CD4-positive, alpha-beta T cell treated with Interferon alpha-2 for 1 hour (primary cell): ENCODE data around the gene SLC26A2.

Experiments
- DNase-seq, 2 donors: peaks; one replicate each; pipeline ENCODE4 v3.0.0-alpha.2; 2020 to 2022

The SLC26A2 gene

GRCh38 chr5:149960272-149961185 lies at the start of gene SLC26A2:
Gene SLC26A2 (plus strand): TSS chr5:149960758. CDS start chr5:149977653, 16,895 bp downstream.
- DNase-seq, result peak; percentile 94 to 95

DNA sequence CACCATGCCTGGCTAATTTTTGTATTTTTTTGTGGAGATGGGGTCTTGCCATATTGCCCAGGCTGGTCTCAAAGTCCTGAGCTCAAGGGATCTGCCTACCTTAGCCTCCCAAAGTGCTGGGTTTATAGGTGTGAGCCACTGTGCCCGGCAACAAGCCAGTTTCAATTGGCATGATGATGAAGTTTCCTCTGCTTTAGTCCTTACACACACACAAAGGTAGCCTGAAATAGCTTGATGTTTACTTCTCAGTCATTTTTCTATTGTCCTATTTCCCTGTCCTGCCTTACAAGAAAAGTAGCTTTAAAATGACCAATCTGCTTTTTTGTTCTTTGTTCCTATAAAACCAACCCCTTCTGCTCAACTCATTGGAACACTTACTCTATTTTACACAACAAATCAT lies 49.5 kb upstream of the SLC26A2 start:
- no peak for DNase-seq

- DNase-seq, result no peak
These were observed 48.2 kb upstream of the SLC26A2 start for GRCh38 chr5:149912226-149912871.

DNA sequence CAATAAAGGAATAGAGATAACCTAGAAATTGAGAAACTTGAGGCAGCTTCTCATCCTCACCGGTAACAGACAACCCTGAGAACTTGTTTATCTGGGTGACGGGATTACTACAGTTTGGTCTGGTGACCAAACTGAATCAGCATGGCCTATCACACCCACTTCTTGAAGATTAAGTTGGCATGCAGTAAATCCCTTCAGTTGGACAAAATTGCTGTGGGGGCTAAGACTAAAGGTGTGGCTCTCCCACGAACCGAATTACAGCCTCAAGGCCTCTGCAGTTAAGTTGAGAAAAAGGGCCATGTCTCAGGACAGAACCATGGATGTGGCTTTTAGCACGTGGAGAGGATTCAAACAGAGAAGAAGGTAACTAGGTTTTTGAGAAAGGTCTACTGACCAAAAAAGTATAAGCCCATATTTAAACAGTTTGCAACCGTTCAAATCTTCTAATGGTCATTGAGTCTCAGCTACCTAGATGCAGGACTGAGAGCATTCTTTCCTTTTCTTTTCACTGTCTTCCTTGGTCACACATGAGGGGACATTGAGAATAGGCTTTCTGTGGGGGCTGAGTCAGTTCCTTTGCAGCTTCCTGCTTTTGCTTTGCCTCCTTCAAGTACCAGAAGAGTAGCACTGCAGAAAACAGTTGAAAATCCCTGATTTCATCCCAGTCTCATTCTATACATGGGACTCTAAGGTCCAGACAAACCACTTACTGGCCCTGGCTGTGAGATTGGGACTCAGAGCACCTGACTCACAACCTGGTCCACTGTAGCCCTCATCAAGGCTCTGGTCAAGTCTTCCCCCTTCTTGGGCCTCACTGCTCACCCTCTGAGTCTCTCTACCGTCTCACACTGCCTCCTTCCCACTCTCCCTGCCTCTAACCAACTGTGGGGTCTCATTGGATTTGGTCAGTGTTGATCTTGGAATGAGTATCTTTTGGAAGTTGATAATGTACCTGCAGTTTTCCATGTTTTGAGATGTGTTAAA lies 46.8 kb upstream of the SLC26A2 start:
- no peak for DNase-seq

- DNase-seq, result no peak
These were observed 44.9 kb upstream of the SLC26A2 start for GRCh38 chr5:149915392-149916260.

DNA sequence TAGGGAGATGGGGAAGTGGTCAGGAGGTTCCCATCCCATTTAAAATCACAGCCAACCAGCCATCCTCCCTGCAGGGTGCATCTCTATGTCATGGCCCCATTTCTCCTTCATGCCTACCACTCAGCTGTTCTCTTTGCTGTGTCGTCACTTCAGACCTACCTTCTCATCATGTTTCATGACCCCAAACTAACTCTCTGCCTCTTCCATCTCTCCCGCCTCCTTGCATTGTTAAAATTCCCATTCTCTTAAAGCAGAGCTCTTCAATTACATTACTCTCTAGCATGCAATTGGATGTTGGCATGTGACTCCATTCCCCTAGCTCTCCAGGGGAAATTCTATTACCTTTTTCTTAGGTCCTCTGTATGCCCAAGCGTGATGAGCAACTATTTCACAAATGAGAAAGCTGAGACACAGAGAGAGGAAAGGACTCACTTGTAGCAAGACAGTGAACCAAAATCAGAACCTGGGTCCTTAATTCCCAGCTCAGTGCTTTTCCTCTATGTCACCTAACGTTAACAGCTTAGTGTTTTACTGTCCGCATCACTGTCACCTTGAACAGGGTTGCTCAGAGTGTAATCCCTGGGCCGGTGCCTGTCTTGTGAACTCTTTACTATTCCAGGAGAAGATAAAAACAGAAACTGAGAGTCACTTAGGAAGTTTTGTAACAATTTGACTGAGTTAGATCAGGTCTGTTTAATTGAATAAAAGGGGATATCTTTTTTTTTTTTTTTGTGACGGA lies 44.1 kb upstream of the SLC26A2 start:
- no peak for DNase-seq

DNA sequence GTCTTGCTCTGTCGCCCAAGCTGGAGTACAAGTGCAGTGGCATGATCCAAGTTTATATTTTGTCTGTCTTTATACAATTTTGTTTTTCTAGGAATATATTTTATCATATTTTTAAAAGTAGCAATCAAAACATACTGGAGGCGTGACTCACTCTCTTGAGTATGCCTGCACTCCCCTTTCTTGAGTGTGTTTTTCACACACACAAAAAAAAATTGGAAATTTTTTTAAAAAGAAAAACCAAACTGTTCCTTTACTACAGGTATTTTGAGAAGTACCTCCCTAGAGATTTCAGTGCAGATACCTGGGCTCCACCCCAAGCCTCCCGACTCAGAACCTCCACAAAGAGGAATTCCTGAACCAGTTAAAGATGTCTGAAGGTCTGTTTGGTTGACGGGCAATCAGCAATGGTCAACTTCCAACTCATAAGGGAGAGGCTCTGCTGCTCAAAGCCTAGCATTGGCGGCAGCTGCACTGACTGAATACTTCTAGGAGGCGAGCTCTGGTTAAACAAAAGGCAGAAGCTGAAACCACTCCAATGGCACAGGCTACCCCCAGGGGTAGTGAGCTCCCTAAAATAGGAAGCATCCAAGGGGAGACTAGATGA lies 43.4 kb upstream of the SLC26A2 start:
- DNase-seq, result no peak

- DNase-seq, result no peak
These were observed 39.0 kb upstream of the SLC26A2 start for GRCh38 chr5:149921597-149921996.

- no peak for DNase-seq
These were observed 37.6 kb upstream of the SLC26A2 start for GRCh38 chr5:149922950-149923349.

DNA sequence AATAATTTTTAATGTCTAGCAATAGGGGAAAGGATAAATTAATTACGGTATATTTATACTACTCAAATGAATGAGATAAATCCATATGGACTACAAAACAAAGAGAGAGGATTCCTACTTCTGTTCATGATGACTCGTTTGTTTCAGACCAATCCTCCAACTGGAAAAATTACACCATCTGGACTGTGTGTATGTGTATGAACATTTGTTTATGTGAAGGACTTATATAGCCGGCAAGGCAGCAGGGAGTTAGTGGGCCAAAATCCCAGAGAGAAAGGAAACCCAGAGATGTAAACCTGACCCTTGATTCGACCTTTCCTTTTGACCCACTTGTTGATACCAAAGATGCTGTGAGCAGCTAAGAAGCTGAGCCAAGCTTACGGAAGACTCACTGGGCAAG lies 36.1 kb upstream of the SLC26A2 start:
- no peak for DNase-seq

DNA sequence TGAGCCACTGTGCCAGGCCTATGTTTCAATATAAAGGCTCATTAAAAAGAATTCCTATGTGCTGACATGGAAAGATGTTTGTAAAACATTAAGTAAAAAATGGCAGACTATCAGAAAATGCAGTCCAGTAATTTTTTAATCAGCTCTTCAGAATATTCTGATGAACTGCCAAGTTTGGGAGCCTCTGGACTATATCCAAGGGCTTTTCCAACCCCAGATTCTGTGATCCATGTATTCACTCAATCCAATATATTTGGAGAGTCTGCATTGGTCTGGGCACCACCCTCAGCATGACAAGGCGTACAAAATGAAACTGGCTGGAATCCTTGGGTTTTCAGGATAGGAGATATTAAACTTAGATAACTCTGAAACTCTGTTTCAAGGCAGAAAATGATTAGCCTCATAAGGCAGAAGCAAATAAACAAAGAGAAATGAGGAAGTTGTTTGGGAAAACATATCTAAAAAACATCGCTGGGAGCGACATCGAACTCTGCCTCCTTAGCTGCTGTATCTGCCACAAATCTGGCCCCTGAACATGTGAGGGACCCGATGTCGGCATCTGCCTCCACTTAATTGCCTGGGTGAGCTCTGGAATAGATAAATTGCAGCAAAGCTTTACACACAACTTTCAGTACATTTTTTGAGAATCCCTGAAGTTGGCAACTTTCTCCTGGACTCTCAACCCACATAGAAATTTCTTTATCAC lies 30.4 kb upstream of the SLC26A2 start:
- no peak for DNase-seq

- DNase-seq, result no peak
These were observed 29.6 kb upstream of the SLC26A2 start for GRCh38 chr5:149930749-149931574.

DNA sequence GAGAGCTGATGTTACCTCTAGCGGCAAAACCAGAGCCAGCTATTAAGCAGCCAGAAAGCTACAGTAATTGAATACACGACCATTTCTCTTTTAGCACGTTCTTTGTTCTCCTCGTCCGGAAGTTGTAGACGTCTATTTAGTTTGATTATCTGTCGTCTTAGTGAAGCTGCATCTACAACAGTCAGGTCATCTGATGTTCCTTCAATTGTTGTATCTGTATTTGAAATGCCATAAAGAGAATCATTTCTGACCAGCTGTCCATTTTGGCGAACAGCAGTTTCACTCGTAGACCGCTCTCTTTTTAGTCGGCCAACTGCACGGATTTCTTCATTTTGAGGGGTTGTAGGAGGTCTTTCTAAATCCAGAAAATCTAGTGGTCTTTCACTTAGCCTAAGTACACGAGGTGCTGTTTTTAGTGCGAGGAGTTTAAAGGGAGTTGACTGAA lies 28.5 kb upstream of the SLC26A2 start:
- DNase-seq, result no peak

GRCh38 chr5:149932445-149933350 lies 27.9 kb upstream of the SLC26A2 start:
- DNase-seq, result no peak

- DNase-seq, result no peak
These were observed 25.1 kb upstream of the SLC26A2 start for GRCh38 chr5:149935431-149935901.

GRCh38 chr5:149936044-149936699 lies 24.4 kb upstream of the SLC26A2 start:
- DNase-seq, result no peak

GRCh38 chr5:149936700-149937091 lies 23.9 kb upstream of the SLC26A2 start:
- no peak for DNase-seq
